HepG2 (cell line): Measurements from ENCODE around the gene DAB1. TPM values are rescaled to one million over a fixed set of nuclear protein-coding genes. Genes with fewer than 3 reads are reported as not detected.

ENCODE experiments used
- ATAC-seq: fragments of 200-7000 bp; cut with Tn5 transposase; 3 replicates; pipeline ENCODE4 v1.9.1; 2020; ENCODE audit warnings: mild to moderate bottlenecking, moderate library complexity
- BruUV-seq: library from RNA; stranded (reverse); fragments of 400-500 nt; replicated peaks from 2 replicates; lab custom pipeline; 2021; lab: Mats Ljungman, UMichigan
- CTCF ChIA-PET: fragments of 300-600 bp; formaldehyde crosslinking; extraction: SDS; loops from one replicate; lab custom pipeline; 2021; ENCODE audit warnings: low total read pairs, inconsistent platforms, low intra/inter-chr PET ratio; lab: Yijun Ruan, JAX
- POLR2A ChIA-PET: fragments of 350-600 bp; sonication (Branson Sonifier 250); formaldehyde crosslinking; loops from one replicate; lab custom pipeline; 2020; ENCODE audit warnings: antibody characterized with exemption, inconsistent platforms; lab: Yijun Ruan, JAX
- DNase-seq: peaks from one replicate; pipeline ENCODE4 v3.0.0-alpha.2; 2015; ENCODE audit warnings: low spot score
- FAIRE-seq: peaks from 3 replicates; lab custom pipeline; 2011; peaks lifted over from hg19 to GRCh38; lab: Jason Lieb, UNC
- H2AFZ ChIP-seq: one replicate; pipeline ENCODE4 v1.6.1; 2011; ENCODE audit warnings: low read length, inconsistent platforms
- H3K27ac ChIP-seq: fragments of 300-600 bp; 3 replicates; pipeline ENCODE4 v1.8.0; 2011; ENCODE audit warnings: mixed run types, mild to moderate bottlenecking, mixed read lengths, low read length, inconsistent platforms; ENCODE audit not compliant: insufficient read depth; ENCODE audit errors: extremely low read length
- H3K27me3 ChIP-seq, 2 experiments: fragments of 200-600 bp in 1 of 2; 2 replicates in 1 of 2; 3 replicates in 1 of 2; pipeline versions ENCODE4 v1.6.0 to v1.8.0; 2011; ENCODE audit warnings: low read length in 2 of 2, mild to moderate bottlenecking in 2 of 2, moderate library complexity in 2 of 2, inconsistent platforms in 1 of 2; ENCODE audit not compliant: insufficient read depth in 2 of 2, control insufficient read depth in 1 of 2
- H3K36me3 ChIP-seq, 2 experiments: fragments of 200-600 bp in 1 of 2; replicated peaks in 1 of 2; 2 replicates in 1 of 2; 3 replicates in 1 of 2; pipeline versions ENCODE4 v1.5.1 to v1.8.0; 2011; ENCODE audit warnings: low read length in 2 of 2, inconsistent platforms in 1 of 2; ENCODE audit not compliant: insufficient read depth in 2 of 2, control insufficient read depth in 1 of 2
- H3K4me1 ChIP-seq: 2 replicates; pipeline ENCODE4 v1.5.1; 2012; ENCODE audit warnings: low read length, inconsistent platforms; ENCODE audit not compliant: insufficient read depth
- H3K4me2 ChIP-seq: 2 replicates; pipeline ENCODE4 v1.6.0; 2011; ENCODE audit warnings: low read depth, low read length, inconsistent platforms
- H3K4me3 ChIP-seq, 3 experiments: fragments of 200-600 bp in 1 of 3; sonication (generic), shearing (Covaris generic) in 1 of 3; replicated peaks in 1 of 3; 2 replicates each; pipeline ENCODE4 v1.5.1; 2011 to 2016; ENCODE audit warnings: low read length in 3 of 3, inconsistent platforms in 2 of 3, low read depth in 2 of 3, mild to moderate bottlenecking in 2 of 3, control low read depth in 1 of 3, mixed read lengths in 1 of 3; ENCODE audit not compliant: insufficient read depth in 1 of 3
- H3K79me2 ChIP-seq: one replicate; pipeline ENCODE4 v1.6.1; 2011; ENCODE audit warnings: low read length, inconsistent platforms; ENCODE audit not compliant: insufficient read depth
- H3K9ac ChIP-seq: 2 replicates; pipeline ENCODE4 v1.6.0; 2011; ENCODE audit warnings: mild to moderate bottlenecking, low read depth, low read length, inconsistent platforms; ENCODE audit not compliant: insufficient read depth
- H3K9me3 ChIP-seq: 2 replicates; pipeline ENCODE4 v1.5.1; 2012; ENCODE audit warnings: mild to moderate bottlenecking, low read length
- H4K20me1 ChIP-seq: 2 replicates; pipeline ENCODE4 v1.6.0; 2011; ENCODE audit warnings: inconsistent platforms, mild to moderate bottlenecking, low read length, moderate library complexity; ENCODE audit not compliant: insufficient read depth
- CERS6 ChIP-seq: sonication (generic); formaldehyde crosslinking; IDR thresholded peaks from 2 replicates; pipeline ENCODE4 v1.5.0; 2020; ENCODE audit warnings: missing genetic modification reagents
- GATAD1 ChIP-seq: IDR thresholded peaks from 2 replicates; pipeline ENCODE4 v1.6.1; 2016; ENCODE audit warnings: missing genetic modification reagents, missing compliant biosample characterization
- KDM5B ChIP-seq: sonication (generic); formaldehyde crosslinking; IDR thresholded peaks from 2 replicates; pipeline ENCODE4 v1.4.0; 2020; ENCODE audit warnings: missing genetic modification reagents, mild to moderate bottlenecking, borderline replicate concordance
- MIER3 ChIP-seq: IDR thresholded peaks from 2 replicates; pipeline ENCODE4 v1.6.1; 2016; ENCODE audit warnings: missing compliant biosample characterization, borderline replicate concordance
- NCOA1 ChIP-seq: sonication (generic); formaldehyde crosslinking; IDR thresholded peaks from 2 replicates; pipeline ENCODE4 v1.9.0; 2021; ENCODE audit warnings: missing genetic modification reagents
- NR0B2 ChIP-seq: sonication (generic); formaldehyde crosslinking; IDR thresholded peaks from 2 replicates; pipeline ENCODE4 v1.4.0; 2020; ENCODE audit warnings: mild to moderate bottlenecking, missing genetic modification reagents
- RXRB ChIP-seq: IDR thresholded peaks from 2 replicates; pipeline ENCODE4 v1.6.1; 2016; ENCODE audit warnings: borderline replicate concordance, missing genetic modification reagents, missing compliant biosample characterization
- TSC22D2 ChIP-seq: sonication (generic); formaldehyde crosslinking; IDR thresholded peaks from 2 replicates; pipeline ENCODE4 v1.5.1; 2020; ENCODE audit warnings: missing genetic modification reagents, mild to moderate bottlenecking, borderline replicate concordance
- ZHX2 ChIP-seq, 2 experiments: sonication (generic) in 1 of 2; formaldehyde crosslinking in 1 of 2; IDR thresholded peaks; 2 replicates each; pipeline versions ENCODE4 v1.6.1 to v1.9.0; 2014 to 2022; ENCODE audit warnings: antibody characterized with exemption in 1 of 2, borderline replicate concordance in 1 of 2, inconsistent platforms in 1 of 2, low read depth in 1 of 2, missing genetic modification reagents in 1 of 2
- ZNF780A ChIP-seq: sonication (generic); formaldehyde crosslinking; IDR thresholded peaks from 2 replicates; pipeline ENCODE4 v1.8.0; 2022; ENCODE audit warnings: mild to moderate bottlenecking, missing genetic modification reagents, moderate library complexity
- ZSCAN5A ChIP-seq: sonication (generic); formaldehyde crosslinking; IDR thresholded peaks from 2 replicates; pipeline ENCODE4 v1.8.0; 2022; ENCODE audit warnings: mild to moderate bottlenecking, missing genetic modification reagents, borderline replicate concordance
- WGBS: methylation state at CpG from one replicate; pipeline ENCODE4 v1.1.6; 2017; ENCODE audit warnings: low lambda C conversion rate; 5-methylcytosine and 5-hydroxymethylcytosine counted together
- in situ Hi-C: cut with HindIII; loops from 2 replicates; pipeline ENCODE4 v1.10.0; 2017; ENCODE audit warnings: low pct_unique_long_range_greater_than_20kb; ENCODE audit not compliant: extremely low pct_ligation_motif_present
- intact Hi-C: fragments of 100-400 bp; cut with micrococcal nuclease; formaldehyde crosslinking; loops from one replicate; pipeline ENCODE4 v1.10.0; 2022; ENCODE audit not compliant: unreplicated experiment
- polyA plus RNA-seq, 8 experiments: library from polyadenylated mRNA; depleted of rRNA in 3 of 8; stranded (reverse) in 7 of 8; unstranded in 1 of 8; fragments of >200 nt; fragmentation: Illumina TruSeq in 4 of 8; extraction: Trizol in 4 of 8; gene quantifications; 2 replicates each; pipeline versions ENCODE4 v1.2.1 to v1.2.3, GENCODE V29; 2011 to 2016; ENCODE audit warnings: low read depth in 4 of 8, missing spikeins in 1 of 8, mixed read lengths in 1 of 8; ENCODE audit not compliant: insufficient read depth in 1 of 8
- total RNA-seq, 5 experiments: library from RNA; depleted of rRNA; stranded (reverse); fragments of >200 nt; fragmentation: Illumina TruSeq; extraction: Trizol; gene quantifications; 2 replicates each; pipeline ENCODE4 v1.2.3, GENCODE V29; 2016; ENCODE audit warnings: low read depth in 1 of 5

DAB1 gene
- total and polyA plus RNA-seq, 2 of the 13 experiments (the other 11 are each of a cell fraction or from before 2014, with no cell fraction given): 0.04 to 0.13 TPM

GRCh38 chr1:57235730-57236510 is 187.9 kb downstream of the DAB1 start:
- H3K4me2 ChIP-seq: peak overlapping the region; percentile 64
- intact Hi-C loops (no loop called here), in situ Hi-C loops (no loop called here)
- no peaks in the 10 kb centered on the region for H3K27me3 ChIP-seq
- WGBS: 26% methylated on average over 10 of the region's 10 CpGs
- TF ChIP-seq TSC22D2 (no peak), GATAD1 (CRISPR knock-in tag) (no peak), ZSCAN5A (CRISPR knock-in tag) (no peak), RXRB (no peak), NR0B2 (CRISPR knock-in tag) (no peak), NCOA1 (CRISPR knock-in tag) (no peak), ZNF780A (CRISPR knock-in tag) (no peak), KDM5B (no peak), MIER3 (CRISPR knock-in tag) (no peak), CERS6 (no peak), ZHX2 (IDR thresholded peaks at IDR 0.05; ENCODE audit: low read depth) (no peak), ZHX2 (CRISPR knock-in tag; IDR thresholded peaks at IDR 0.05; ENCODE audit: borderline replicate concordance) (no peak)
- peaks cover 29% of the 10 kb centered on the region for H3K4me1 ChIP-seq
- CTCF ChIA-PET: no interaction called here
- ATAC-seq (peak; percentile 72), FAIRE-seq (no peak), DNase-seq (peak; percentile 53)
- no peak overlapping the region for H2AFZ ChIP-seq
- H3K9me3 ChIP-seq: no peaks in the 10 kb centered on the region
- POLR2A ChIA-PET: no interaction called here
- H3K36me3 ChIP-seq: no peaks in the 10 kb centered on the region
- no peak overlapping the region for H3K27ac ChIP-seq
- H4K20me1 ChIP-seq: no peaks in the 10 kb centered on the region
- H3K4me3 ChIP-seq: peak overlapping the region in 2 of 3 experiments; percentile 23 to 36; a peak in 1 of 6 replicates
- no peaks in the 10 kb centered on the region for H3K79me2 ChIP-seq
- BruUV-seq: no TSS peak
- no peak overlapping the region for H3K9ac ChIP-seq
